ENCODE data around the gene KLHL41. TPM values are rescaled to one million over a fixed set of nuclear protein-coding genes. Genes with fewer than 3 reads are reported as not detected.

KLHL41 gene
- total RNA-seq, 1 donor from 2014 or later, result 0.68 TPM

DNA sequence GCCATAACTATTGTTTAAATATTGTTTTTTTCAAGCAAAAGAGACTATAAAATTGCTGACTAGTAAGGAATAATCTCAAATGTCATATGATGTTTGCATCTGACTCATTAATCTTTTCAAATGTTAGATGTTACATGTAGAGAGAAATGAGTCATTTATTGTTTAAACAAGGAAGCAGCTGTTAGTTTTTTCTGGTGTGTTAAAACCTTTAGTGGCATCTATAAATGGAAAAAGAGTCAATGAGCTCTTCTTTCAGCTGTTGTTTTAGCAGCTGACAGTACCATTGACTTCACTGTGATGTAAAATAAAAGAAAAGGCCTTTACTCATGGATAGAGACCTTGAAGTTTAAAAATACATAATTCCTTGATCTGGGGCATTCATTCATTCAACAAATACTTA lies 1.8 kb upstream of the KLHL41 start:
- no peaks in the 10 kb centered on the region for H3K27me3 ChIP-seq (ENCODE audit: low read depth)
- H3K4me1 ChIP-seq, result no peaks in the 10 kb centered on the region
- H3K9me3 ChIP-seq, result no peaks in the 10 kb centered on the region
- TF ChIP-seq, protein P1, sequence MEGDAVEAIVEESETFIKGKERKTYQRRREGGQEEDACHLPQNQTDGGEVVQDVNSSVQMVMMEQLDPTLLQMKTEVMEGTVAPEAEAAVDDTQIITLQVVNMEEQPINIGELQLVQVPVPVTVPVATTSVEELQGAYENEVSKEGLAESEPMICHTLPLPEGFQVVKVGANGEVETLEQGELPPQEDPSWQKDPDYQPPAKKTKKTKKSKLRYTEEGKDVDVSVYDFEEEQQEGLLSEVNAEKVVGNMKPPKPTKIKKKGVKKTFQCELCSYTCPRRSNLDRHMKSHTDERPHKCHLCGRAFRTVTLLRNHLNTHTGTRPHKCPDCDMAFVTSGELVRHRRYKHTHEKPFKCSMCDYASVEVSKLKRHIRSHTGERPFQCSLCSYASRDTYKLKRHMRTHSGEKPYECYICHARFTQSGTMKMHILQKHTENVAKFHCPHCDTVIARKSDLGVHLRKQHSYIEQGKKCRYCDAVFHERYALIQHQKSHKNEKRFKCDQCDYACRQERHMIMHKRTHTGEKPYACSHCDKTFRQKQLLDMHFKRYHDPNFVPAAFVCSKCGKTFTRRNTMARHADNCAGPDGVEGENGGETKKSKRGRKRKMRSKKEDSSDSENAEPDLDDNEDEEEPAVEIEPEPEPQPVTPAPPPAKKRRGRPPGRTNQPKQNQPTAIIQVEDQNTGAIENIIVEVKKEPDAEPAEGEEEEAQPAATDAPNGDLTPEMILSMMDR (IDR thresholded peaks at IDR 0.05), result no peak
- ATAC-seq (no peak), DNase-seq (no peak)
- H3K4me3 ChIP-seq, result no peak overlapping the region
- no peaks in the 10 kb centered on the region for H3K36me3 ChIP-seq
- intact Hi-C loops (cut with DNase I), result no loop called here
- H3K27ac ChIP-seq, result no peak overlapping the region

DNA sequence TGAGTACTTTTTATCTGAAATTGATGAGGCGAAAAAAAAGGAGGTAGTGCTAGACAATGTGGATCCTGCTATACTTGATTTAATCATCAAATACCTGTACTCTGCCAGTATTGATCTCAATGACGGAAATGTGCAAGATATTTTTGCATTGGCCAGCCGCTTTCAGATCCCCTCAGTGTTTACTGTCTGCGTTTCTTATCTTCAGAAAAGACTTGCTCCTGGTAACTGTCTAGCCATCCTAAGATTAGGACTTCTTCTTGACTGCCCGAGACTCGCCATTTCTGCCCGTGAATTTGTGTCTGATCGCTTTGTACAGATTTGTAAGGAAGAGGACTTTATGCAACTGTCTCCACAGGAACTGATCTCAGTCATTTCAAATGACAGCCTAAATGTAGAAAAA lies 453 bp downstream of the KLHL41 start:
- H3K9me3 ChIP-seq, result no peaks in the 10 kb centered on the region
- no peak overlapping the region for H3K4me3 ChIP-seq
- DNase-seq, result no peak
- TF ChIP-seq, protein P1 (IDR thresholded peaks at IDR 0.05), result no peak
- intact Hi-C loops (cut with DNase I), result no loop called here
- H3K4me1 ChIP-seq, result no peaks in the 10 kb centered on the region
- H3K27ac ChIP-seq, result no peak overlapping the region
- H3K36me3 ChIP-seq, result no peaks in the 10 kb centered on the region
- ATAC-seq, result no peak
- H3K27me3 ChIP-seq (ENCODE audit: low read depth), result no peaks in the 10 kb centered on the region

DNA sequence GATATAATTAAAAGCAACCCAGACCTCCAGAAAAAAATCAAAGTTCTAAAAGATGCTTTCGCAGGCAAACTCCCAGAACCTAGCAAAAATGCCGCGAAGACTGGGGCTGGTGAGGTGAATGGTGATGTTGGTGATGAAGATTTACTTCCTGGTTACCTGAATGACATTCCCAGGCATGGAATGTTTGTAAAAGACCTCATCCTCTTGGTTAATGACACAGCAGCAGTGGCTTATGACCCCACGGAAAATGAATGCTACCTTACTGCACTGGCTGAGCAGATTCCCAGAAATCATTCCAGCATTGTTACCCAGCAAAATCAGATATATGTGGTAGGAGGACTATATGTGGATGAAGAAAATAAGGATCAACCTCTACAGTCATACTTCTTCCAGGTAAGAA lies 994 bp downstream of the KLHL41 start:
- no peaks in the 10 kb centered on the region for H3K9me3 ChIP-seq
- intact Hi-C loops (cut with DNase I), result no loop called here
- no peak overlapping the region for H3K4me3 ChIP-seq
- H3K36me3 ChIP-seq, result no peaks in the 10 kb centered on the region
- H3K4me1 ChIP-seq, result no peaks in the 10 kb centered on the region
- no peak overlapping the region for H3K27ac ChIP-seq
- TF ChIP-seq, protein P1 (IDR thresholded peaks at IDR 0.05), result no peak
- no peaks in the 10 kb centered on the region for H3K27me3 ChIP-seq (ENCODE audit: low read depth)
- DNase-seq, result no peak
- no peak for ATAC-seq

DNA sequence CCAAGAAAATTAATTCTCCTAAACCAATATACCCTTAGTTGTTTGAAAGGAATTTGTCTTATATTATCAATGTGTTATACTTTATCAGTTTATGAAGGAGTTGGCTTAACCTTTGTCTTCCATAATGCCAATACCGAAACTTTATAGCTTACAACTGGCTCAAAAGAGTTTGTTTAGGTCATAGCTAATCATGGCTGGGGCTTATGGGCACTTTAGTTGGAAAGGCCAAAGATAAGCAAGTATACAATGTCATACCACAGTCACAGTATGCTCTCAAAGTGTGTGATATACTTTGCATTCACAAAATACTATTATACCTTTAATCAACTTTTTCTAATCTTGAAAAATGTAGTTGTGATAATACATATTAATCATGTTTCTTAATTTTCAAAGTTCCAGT lies 2.3 kb downstream of the KLHL41 start:
- Histone ChIP-seq H3K27ac (no peak overlapping the region), H3K36me3 (no peaks in the 10 kb centered on the region), H3K27me3 (ENCODE audit: low read depth) (no peaks in the 10 kb centered on the region), H3K9me3 (no peaks in the 10 kb centered on the region), H3K4me3 (no peak overlapping the region), H3K4me1 (no peaks in the 10 kb centered on the region)
- ATAC-seq (no peak), DNase-seq (no peak)
- TF ChIP-seq, protein P1 (IDR thresholded peaks at IDR 0.05), result no peak
- intact Hi-C loops (cut with DNase I), result no loop called here

DNA sequence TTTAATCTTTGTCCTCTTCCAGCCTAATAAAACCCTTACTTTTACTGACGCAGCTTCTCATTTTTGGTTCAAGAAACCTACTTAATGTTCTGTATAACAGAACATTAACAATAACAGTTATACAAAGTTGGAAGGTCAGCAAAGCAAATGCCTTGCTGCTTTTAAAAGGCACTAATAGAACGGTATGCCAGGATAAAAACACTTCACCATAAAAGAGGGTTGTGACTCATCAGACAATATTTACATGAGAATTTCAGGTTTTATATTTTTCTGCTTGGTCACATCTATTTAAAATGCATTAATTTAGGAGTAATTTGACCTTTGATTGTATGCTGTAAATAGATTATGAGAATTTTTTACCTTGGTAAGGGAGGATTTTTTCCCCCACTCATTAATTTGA lies 3.0 kb downstream of the KLHL41 start:
- peak in 1 of 2 donors; percentile 61 for ATAC-seq
- TF ChIP-seq, protein P1 (IDR thresholded peaks at IDR 0.05), result no peak
- Histone ChIP-seq H3K27ac (no peak overlapping the region), H3K27me3 (ENCODE audit: low read depth) (no peaks in the 10 kb centered on the region), H3K4me1 (no peaks in the 10 kb centered on the region), H3K36me3 (no peaks in the 10 kb centered on the region), H3K9me3 (no peaks in the 10 kb centered on the region), H3K4me3 (no peak overlapping the region)
- intact Hi-C loops (cut with DNase I), result no loop called here
- no peak for DNase-seq

DNA sequence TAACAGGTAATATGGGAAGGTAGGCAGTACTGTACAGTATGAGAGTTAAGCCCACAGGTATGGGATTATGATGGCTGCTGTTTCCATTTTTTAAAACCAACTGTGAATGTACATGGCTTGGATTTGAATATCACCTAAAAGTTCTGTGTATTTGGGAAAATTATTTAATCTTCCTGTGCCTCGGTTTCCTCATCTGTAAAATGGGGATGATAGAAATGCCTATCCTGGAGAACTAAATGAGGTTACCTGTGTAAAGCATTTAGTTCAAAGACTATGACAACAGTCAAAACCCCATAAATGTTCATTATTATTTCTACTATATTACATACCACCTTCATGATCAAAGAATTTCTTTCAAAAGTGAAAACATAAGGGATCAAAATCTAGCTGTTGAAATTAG lies 3.6 kb downstream of the KLHL41 start:
- intact Hi-C loops (cut with DNase I), result no loop called here
- Histone ChIP-seq H3K9me3 (no peaks in the 10 kb centered on the region), H3K27me3 (ENCODE audit: low read depth) (no peaks in the 10 kb centered on the region), H3K4me1 (no peaks in the 10 kb centered on the region), H3K4me3 (no peak overlapping the region), H3K36me3 (no peaks in the 10 kb centered on the region), H3K27ac (no peak overlapping the region)
- no peak for ATAC-seq
- TF ChIP-seq, protein P1 (IDR thresholded peaks at IDR 0.05), result no peak
- DNase-seq, result no peak
